PC-3 (cell line): ENCODE measurements around the gene SORBS2.

Experiments
- EZH2phosphoT487 ChIP-seq: fragments of 300-600 bp; sonication (generic); IDR thresholded peaks from 2 replicates; pipeline ENCODE4 v1.6.1; 2018; ENCODE audit warnings: mild to moderate bottlenecking, antibody characterized with exemption, low read length, borderline replicate concordance
- TF ChIP-seq, protein P1 (sequence below): fragments of 300-600 bp; sonication (generic); conservative IDR thresholded peaks from 2 replicates; pipeline ENCODE4 v1.5.1; 2017; ENCODE audit warnings: antibody characterized with exemption, low read depth, mild to moderate bottlenecking, low read length

DNA sequence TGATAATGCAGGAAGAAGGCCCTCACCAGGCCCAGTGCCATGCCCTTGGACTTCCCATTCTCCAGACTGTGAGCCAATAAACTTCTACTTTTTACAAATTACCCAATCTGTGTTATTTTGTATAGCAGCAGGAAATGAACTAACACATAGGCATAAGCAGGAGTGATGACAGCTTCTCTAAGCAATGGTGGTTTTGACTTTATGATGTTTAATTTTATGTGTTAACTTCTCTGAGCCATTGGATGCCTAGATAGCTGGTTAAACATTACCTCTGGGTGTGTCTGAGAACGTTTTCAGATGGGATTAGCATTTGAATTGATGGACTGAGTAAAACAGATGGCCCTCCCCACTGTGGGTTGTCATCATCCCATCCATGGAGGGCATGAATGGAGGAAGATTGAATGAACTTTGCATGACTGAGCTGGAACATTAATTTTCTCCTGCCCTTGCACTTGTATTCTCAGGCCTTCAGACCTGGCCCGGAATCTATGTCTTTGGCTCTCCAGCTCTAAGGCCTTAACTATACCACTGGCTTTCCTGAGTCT lies 262.8 kb downstream of the SORBS2 start:
- no peak for TF ChIP-seq EZH2phosphoT487
- TF ChIP-seq, protein P1, sequence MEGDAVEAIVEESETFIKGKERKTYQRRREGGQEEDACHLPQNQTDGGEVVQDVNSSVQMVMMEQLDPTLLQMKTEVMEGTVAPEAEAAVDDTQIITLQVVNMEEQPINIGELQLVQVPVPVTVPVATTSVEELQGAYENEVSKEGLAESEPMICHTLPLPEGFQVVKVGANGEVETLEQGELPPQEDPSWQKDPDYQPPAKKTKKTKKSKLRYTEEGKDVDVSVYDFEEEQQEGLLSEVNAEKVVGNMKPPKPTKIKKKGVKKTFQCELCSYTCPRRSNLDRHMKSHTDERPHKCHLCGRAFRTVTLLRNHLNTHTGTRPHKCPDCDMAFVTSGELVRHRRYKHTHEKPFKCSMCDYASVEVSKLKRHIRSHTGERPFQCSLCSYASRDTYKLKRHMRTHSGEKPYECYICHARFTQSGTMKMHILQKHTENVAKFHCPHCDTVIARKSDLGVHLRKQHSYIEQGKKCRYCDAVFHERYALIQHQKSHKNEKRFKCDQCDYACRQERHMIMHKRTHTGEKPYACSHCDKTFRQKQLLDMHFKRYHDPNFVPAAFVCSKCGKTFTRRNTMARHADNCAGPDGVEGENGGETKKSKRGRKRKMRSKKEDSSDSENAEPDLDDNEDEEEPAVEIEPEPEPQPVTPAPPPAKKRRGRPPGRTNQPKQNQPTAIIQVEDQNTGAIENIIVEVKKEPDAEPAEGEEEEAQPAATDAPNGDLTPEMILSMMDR = no peak
